Caco-2 (cell line): ENCODE measurements around the gene LRG1. TPM values are rescaled to one million over a fixed set of nuclear protein-coding genes. Genes with fewer than 3 reads are reported as not detected.
"Not testable (repeated sequence)": the region's sequence is repeated elsewhere in the genome, so short reads cannot be mapped to it uniquely, and the experiment has no call there.

Experiments used
- BruUV-seq: library from RNA; stranded (reverse); fragments of 400-500 nt; replicated peaks from 2 replicates; lab custom pipeline; 2021; lab: Mats Ljungman, UMichigan
- CTCF ChIA-PET: fragments of 300-600 bp; sonication (Branson Sonifier 250); formaldehyde crosslinking; loops from one replicate; lab custom pipeline; 2022; ENCODE audit warnings: antibody characterized with exemption; lab: Charles Lee
- POLR2A ChIA-PET: fragments of 300-600 bp; sonication (Branson Sonifier 250); formaldehyde crosslinking; loops from one replicate; lab custom pipeline; 2022; ENCODE audit warnings: antibody characterized with exemption; lab: Charles Lee
- DNase-seq, 2 experiments: peaks; one replicate each; pipeline versions ENCODE4 v3.0.0 to v3.0.0-alpha.2; 2020 to 2022
- H3K27me3 ChIP-seq: replicated peaks from 2 replicates; pipeline ENCODE4 v1.6.0; 2011; ENCODE audit warnings: low read length; ENCODE audit not compliant: control insufficient read depth, insufficient read depth
- H3K36me3 ChIP-seq: 2 replicates; pipeline ENCODE4 v1.5.1; 2011; ENCODE audit warnings: low read length; ENCODE audit not compliant: control insufficient read depth, insufficient read depth
- H3K4me1 ChIP-seq: fragments of 250-450 bp; sonication (Bioruptor Pico); 2 replicates; pipeline ENCODE4 v1.5.1; 2020; ENCODE audit warnings: mild to moderate bottlenecking
- H3K4me3 ChIP-seq: 2 replicates; pipeline ENCODE4 v1.5.1; 2011; ENCODE audit warnings: low read depth, mild to moderate bottlenecking, control low read depth, low read length
- H3K9me3 ChIP-seq: fragments of 250-450 bp; sonication (Bioruptor Pico); 2 replicates; pipeline ENCODE4 v1.5.1; 2020; ENCODE audit warnings: mild to moderate bottlenecking, moderate library complexity
- H3K27ac Mint-ChIP-seq: one replicate; pipeline ENCODE4 v1.8.0; 2022; ENCODE audit warnings: mixed read lengths; ENCODE audit not compliant: unreplicated experiment
- H3K27me3 Mint-ChIP-seq: one replicate; pipeline ENCODE4 v1.8.0; 2022; ENCODE audit warnings: mixed read lengths; ENCODE audit not compliant: insufficient read depth, unreplicated experiment
- H3K36me3 Mint-ChIP-seq: one replicate; pipeline ENCODE4 v1.8.0; 2022; ENCODE audit warnings: mild to moderate bottlenecking, mixed read lengths; ENCODE audit not compliant: insufficient read depth, unreplicated experiment
- H3K4me1 Mint-ChIP-seq: one replicate; pipeline ENCODE4 v1.8.0; 2022; ENCODE audit warnings: low read depth, mixed read lengths; ENCODE audit not compliant: unreplicated experiment
- H3K4me3 Mint-ChIP-seq: one replicate; pipeline ENCODE4 v1.8.0; 2022; ENCODE audit warnings: mild to moderate bottlenecking, moderate library complexity, mixed read lengths; ENCODE audit not compliant: unreplicated experiment
- H3K9me3 Mint-ChIP-seq: one replicate; pipeline ENCODE4 v1.8.0; 2022; ENCODE audit warnings: mixed read lengths; ENCODE audit not compliant: unreplicated experiment
- intact Hi-C: fragments of 100-400 bp; cut with micrococcal nuclease; formaldehyde crosslinking; loops from one replicate; pipeline ENCODE4 v1.10.0; 2022; ENCODE audit not compliant: unreplicated experiment
- total RNA-seq: library from RNA; stranded (reverse); gene quantifications from 2 replicates; pipeline ENCODE4 v1.2.3, GENCODE V29; 2022
- TF ChIP-seq, protein P1 (sequence below), 2 experiments: fragments of 200-600 bp in 1 of 2; IDR thresholded peaks; 1 replicate in 1 of 2; 2 replicates in 1 of 2; pipeline versions ENCODE4 v1.5.1 to v1.8.0; 2011 to 2022; ENCODE audit warnings: antibody characterized with exemption in 1 of 2, control low read depth in 1 of 2, inconsistent platforms in 1 of 2, low read depth in 1 of 2, low read length in 1 of 2, mild to moderate bottlenecking in 1 of 2, moderate library complexity in 1 of 2; ENCODE audit not compliant: insufficient read depth in 1 of 2, severe bottlenecking in 1 of 2, unreplicated experiment in 1 of 2

LRG1 gene
- total RNA-seq, 1 experiment from 2014 or later, result 0.61 TPM

DNA sequence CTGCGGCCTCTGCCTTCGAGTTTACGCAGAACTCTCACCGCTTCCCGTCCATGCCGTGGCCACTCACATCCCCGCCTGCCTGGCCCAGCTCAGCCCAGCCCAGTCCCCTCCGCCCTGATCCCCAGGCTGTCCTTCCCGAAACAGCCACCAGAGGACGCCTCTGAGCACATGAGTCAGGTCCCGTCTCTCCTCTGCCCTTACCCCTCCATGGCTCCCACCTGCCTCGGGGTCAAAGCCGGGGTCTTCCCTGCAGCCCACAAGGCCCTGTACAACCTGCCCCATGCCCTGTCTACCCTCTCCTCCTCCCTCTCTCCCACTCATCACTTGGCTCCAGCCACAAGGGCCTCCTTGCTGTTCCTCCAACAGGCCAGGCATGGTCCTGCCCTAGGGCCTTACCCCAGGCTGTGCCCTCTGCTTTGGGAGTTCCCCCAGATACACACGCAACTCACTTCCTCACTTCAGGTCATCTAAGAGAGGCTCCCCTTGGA lies 27.8 kb upstream of the LRG1 start:
- CTCF ChIA-PET, result interaction anchor here (0.5 to 1.2 kb wide), 5 partner anchors 19 to 69 kb away, joined by 3 to 7 read pairs (median 5); partner anchors contain the start of gene PLIN5
- intact Hi-C loops, result loop anchor here (5.0 kb wide), 1 partner anchor 235 kb away; no protein-coding TSS in a partner anchor
- peak; percentile 72 to 75 for DNase-seq
- POLR2A ChIA-PET, result no interaction called here
- Histone ChIP-seq H3K4me3 (no peak overlapping the region), H3K9me3 (no peaks in the 10 kb centered on the region), H3K4me1 (no peaks in the 10 kb centered on the region), H3K27me3 (no peaks in the 10 kb centered on the region), H3K36me3 (no peaks in the 10 kb centered on the region)
- Mint-ChIP-seq H3K9me3 (no peaks in the 10 kb centered on the region), H3K27me3 (no peaks in the 10 kb centered on the region), H3K4me1 (no peaks in the 10 kb centered on the region), H3K4me3 (no peak overlapping the region), H3K27ac (no peak overlapping the region), H3K36me3 (no peaks in the 10 kb centered on the region)
- no TSS peak for BruUV-seq
- TF ChIP-seq, protein P1, sequence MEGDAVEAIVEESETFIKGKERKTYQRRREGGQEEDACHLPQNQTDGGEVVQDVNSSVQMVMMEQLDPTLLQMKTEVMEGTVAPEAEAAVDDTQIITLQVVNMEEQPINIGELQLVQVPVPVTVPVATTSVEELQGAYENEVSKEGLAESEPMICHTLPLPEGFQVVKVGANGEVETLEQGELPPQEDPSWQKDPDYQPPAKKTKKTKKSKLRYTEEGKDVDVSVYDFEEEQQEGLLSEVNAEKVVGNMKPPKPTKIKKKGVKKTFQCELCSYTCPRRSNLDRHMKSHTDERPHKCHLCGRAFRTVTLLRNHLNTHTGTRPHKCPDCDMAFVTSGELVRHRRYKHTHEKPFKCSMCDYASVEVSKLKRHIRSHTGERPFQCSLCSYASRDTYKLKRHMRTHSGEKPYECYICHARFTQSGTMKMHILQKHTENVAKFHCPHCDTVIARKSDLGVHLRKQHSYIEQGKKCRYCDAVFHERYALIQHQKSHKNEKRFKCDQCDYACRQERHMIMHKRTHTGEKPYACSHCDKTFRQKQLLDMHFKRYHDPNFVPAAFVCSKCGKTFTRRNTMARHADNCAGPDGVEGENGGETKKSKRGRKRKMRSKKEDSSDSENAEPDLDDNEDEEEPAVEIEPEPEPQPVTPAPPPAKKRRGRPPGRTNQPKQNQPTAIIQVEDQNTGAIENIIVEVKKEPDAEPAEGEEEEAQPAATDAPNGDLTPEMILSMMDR (IDR thresholded peaks at IDR 0.05; ENCODE audit: insufficient read depth in 1 of 2, low read depth in 1 of 2, low read length in 1 of 2, severe bottlenecking in 1 of 2, unreplicated experiment in 1 of 2), result peak; percentile 80 to 88

DNA sequence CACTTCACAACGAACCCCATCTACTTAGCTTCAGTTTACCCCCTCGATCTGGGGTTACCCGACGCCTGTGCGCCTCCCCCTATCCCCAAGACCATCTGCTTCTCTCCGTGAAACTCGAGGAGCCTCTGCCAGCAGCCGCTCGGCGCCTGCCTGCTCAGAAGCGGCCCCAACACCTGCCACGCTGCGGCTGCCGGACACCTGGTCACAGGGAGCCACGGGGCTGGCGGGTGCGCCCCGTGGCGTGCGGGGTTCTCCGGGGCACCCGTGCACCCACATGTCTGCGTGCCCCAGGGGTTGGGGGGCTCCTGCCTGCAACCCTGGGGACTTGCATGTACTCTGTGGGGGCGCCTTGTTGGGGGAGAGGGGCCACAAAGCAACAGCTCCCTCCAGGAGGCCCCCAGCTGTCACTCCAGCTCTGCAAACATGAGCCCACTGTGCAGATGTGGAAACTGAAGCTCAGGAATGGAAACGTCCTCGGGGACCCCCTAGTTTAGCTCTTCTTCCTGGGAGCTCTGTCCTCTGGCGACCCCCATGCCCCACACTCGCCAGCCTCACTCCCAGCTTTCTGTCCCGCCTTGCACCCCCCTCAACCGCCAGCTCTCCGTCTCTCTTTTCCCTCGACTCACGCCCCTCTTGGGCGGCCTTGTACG lies 26.7 kb upstream of the LRG1 start:
- Mint-ChIP-seq H3K4me1 (no peaks in the 10 kb centered on the region), H3K27me3 (no peaks in the 10 kb centered on the region), H3K36me3 (no peaks in the 10 kb centered on the region), H3K9me3 (no peaks in the 10 kb centered on the region), H3K27ac (no peak overlapping the region), H3K4me3 (no peak overlapping the region)
- H3K9me3 ChIP-seq, result no peaks in the 10 kb centered on the region
- intact Hi-C loops, result loop anchor here (5.0 kb wide), 1 partner anchor 236 kb away; no protein-coding TSS in a partner anchor
- no peak overlapping the region for H3K4me3 ChIP-seq
- POLR2A ChIA-PET, result no interaction called here
- no TSS peak for BruUV-seq
- DNase-seq, result no peak
- H3K4me1 ChIP-seq, result no peaks in the 10 kb centered on the region
- H3K36me3 ChIP-seq, result no peaks in the 10 kb centered on the region
- CTCF ChIA-PET, result interaction anchor here (0.8 to 1.2 kb wide), 4 partner anchors 27 to 70 kb away, joined by 3 to 7 read pairs (median 6); partner anchors contain the start of gene PLIN5
- H3K27me3 ChIP-seq, result no peaks in the 10 kb centered on the region
- TF ChIP-seq, protein P1 (IDR thresholded peaks at IDR 0.05; ENCODE audit: insufficient read depth in 1 of 2, low read depth in 1 of 2, low read length in 1 of 2, severe bottlenecking in 1 of 2, unreplicated experiment in 1 of 2), result no peak

DNA sequence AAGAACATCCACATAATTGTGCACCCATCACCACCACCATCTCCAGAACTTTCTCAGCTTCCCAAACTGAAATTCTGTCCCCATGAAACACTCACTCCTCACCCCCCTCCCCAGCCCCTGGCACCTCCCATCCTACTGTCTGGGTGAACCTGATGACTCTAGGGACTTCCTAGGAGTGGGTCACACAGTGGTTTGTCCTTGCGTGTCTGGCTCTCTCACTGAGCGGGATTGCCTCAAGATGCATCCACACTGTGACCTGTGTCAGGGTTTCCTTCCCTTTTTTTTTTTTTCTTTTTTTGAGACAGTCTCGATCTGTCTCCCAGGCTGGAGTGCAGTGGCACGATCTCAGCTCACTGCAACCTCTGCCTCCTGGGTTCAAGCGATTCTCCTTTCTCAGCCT lies 23.7 kb upstream of the LRG1 start:
- POLR2A ChIA-PET, H3K4me3 Mint-ChIP-seq, H3K9me3 Mint-ChIP-seq, H3K4me3 ChIP-seq, BruUV-seq, intact Hi-C loops, H3K9me3 ChIP-seq, H3K27me3 ChIP-seq, H3K27me3 Mint-ChIP-seq, DNase-seq, H3K36me3 ChIP-seq, CTCF ChIA-PET, H3K4me1 ChIP-seq, H3K4me1 Mint-ChIP-seq, H3K27ac Mint-ChIP-seq, H3K36me3 Mint-ChIP-seq: not testable (repeated sequence)

DNA sequence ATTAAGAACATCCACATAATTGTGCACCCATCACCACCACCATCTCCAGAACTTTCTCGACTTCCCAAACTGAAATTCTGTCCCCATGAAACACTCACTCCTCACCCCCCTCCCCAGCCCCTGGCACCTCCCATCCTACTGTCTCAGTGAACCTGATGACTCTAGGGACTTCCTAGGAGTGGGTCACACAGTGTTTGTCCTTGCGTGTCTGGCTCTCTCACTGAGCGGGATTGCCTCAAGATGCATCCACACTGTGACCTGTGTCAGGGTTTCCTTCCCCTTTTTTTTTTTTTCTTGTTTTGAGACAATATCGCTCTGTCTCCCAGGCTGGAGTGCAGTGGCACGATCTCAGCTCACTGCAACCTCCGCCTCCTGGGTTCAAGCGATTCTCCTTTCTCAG lies 22.2 kb upstream of the LRG1 start:
- H3K4me3 Mint-ChIP-seq, BruUV-seq, H3K27me3 ChIP-seq, H3K4me3 ChIP-seq, H3K4me1 ChIP-seq, intact Hi-C loops, H3K27me3 Mint-ChIP-seq, H3K27ac Mint-ChIP-seq, CTCF ChIA-PET, H3K36me3 Mint-ChIP-seq, POLR2A ChIA-PET, H3K4me1 Mint-ChIP-seq, H3K9me3 Mint-ChIP-seq, DNase-seq, H3K36me3 ChIP-seq, H3K9me3 ChIP-seq: not testable (repeated sequence)
